A172 (cell line): ENCODE results near the gene USP24. TPM values are rescaled to one million over a fixed set of nuclear protein-coding genes. Genes with fewer than 3 reads are reported as not detected.
"Not testable (repeated sequence)": the region's sequence is repeated elsewhere in the genome, so short reads cannot be mapped to it uniquely, and the experiment has no call there.

Experiments
- DNase-seq: peaks from one replicate; pipeline ENCODE4 v3.0.0-alpha.2; 2015; ENCODE audit warnings: low spot score
- total RNA-seq: library from RNA; depleted of rRNA; stranded (reverse); fragments of >200 nt; shearing (Covaris generic); gene quantifications from 2 replicates; pipeline ENCODE4 v1.2.3, GENCODE V29; 2014; rRNA removed

The USP24 gene
- total RNA-seq, 1 experiment from 2014 or later = 22.1 TPM

DNA sequence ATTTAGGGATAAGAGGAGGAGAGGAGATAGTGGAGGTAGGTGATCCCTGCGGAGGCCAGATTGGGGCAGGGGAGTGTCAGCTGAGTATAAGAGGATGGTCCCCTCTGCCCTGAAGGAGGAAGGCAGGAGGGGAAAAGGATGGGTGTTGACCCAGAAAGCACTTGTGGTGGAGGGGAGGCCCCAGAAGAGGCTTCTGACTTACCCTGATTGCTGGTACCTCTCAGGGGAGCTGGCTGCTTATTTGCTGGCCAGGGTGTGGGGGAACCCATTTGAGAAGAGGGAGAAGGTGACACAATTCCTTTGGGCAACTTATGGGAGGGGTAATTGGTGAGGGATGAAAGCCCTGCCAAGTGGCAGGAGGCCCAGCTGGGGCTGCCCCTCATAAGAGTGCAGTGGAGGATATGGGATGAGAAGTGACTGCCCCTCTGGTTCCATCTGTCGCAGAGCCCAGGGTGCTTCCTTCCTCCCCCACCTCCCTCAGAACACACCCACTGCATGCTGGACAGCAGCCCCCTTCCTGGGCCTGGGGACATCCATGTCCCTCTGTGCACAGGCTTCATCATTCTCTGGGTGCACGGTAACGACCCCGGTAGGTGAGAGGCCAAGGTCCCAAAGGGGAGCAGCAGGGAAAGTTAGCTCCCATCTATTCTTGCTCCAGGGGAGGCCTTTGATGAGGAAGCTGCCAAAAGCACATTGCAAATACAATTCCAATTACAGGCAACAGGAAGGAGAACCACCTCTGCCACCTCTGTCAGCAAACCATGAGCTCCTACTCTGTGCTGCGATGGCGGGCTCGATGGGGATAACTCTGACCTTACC lies 177.2 kb downstream of the USP24 start:
- DNase-seq = no peak

DNA sequence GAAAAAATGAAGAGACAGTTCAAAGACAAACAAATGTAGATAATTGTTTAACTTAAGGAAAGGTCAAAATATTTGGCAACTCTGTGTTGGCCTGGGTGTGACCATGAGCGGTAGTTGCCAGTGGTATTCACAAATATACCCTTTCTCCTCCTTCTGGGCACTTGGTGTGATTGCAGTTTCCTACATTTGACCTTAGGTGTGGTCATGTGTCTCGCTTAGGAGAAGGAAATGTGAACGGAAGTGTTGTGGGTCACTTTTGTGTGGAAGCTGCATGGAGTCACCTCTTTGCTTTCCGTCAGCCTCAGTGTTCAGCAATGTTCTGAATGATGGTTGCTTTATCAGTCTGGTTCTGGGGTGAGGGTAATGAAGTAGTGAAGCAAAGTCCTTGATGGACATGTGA lies 179.3 kb downstream of the USP24 start:
- DNase-seq = no peak

- no peak for DNase-seq
Observed at GRCh38 chr1:55034476-55035133, 180.6 kb downstream of the USP24 start.

GRCh38 chr1:55033265-55033614 lies 181.9 kb downstream of the USP24 start:
- DNase-seq = no peak

- not testable (repeated sequence) for DNase-seq
Observed at GRCh38 chr1:55031098-55031497, 184.1 kb downstream of the USP24 start.

- not testable (repeated sequence) for DNase-seq
Observed at GRCh38 chr1:55026682-55027081, 188.5 kb downstream of the USP24 start.

GRCh38 chr1:55024163-55024562 lies 191.0 kb downstream of the USP24 start:
- DNase-seq = not testable (repeated sequence)

- DNase-seq = peak; percentile 91
Observed at GRCh38 chr1:55021942-55022546, 193.1 kb downstream of the USP24 start.

DNA sequence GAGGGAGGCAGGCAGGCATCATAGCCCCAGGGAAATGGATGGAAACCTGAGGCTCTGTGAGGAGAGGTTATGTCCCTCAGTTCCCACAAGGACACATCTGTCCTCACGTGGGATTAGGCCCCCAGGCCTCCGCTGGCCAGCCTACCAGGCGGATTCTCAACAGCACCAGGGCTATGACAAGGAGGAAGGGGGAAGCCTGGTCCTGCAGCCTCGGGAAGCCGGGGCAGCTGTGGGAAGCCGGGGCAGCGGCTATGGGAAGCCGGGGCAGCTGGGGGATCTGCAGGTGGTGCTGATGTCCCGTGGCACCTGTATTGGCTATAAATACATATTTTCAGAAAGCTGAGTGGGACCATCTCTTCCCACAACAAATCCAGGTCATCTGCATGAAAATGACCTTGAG lies 196.8 kb downstream of the USP24 start:
- no peak for DNase-seq

Other genes with a start within 250 kb of the USP24 start
- gene TMEM61, start 234.7 kb downstream of the USP24 start, total RNA-seq = not detected in 2 replicates
- not detected in 2 replicates for gene BSND, start 216.4 kb downstream of the USP24 start, total RNA-seq
- not detected in 2 replicates for gene PCSK9, start 175.8 kb downstream of the USP24 start, total RNA-seq